OCI-LY1 (cell line): ENCODE measurements around the gene TBL3.

Experiments used
- CTCF ChIP-seq: fragments of 200-600 bp; sonication (generic), shearing (Covaris generic); IDR thresholded peaks from 2 replicates; pipeline ENCODE4 v1.5.1; 2017; ENCODE audit warnings: mild to moderate bottlenecking, antibody characterized with exemption, low read length, moderate library complexity, mixed read lengths
- EZH2 ChIP-seq: fragments of 200-600 bp; sonication (generic), shearing (Covaris generic); IDR thresholded peaks from 2 replicates; pipeline ENCODE4 v1.8.0; 2017; ENCODE audit warnings: borderline replicate concordance, mixed run types, mild to moderate bottlenecking, antibody characterized with exemption, low read length, moderate library complexity, mixed read lengths

DNA sequence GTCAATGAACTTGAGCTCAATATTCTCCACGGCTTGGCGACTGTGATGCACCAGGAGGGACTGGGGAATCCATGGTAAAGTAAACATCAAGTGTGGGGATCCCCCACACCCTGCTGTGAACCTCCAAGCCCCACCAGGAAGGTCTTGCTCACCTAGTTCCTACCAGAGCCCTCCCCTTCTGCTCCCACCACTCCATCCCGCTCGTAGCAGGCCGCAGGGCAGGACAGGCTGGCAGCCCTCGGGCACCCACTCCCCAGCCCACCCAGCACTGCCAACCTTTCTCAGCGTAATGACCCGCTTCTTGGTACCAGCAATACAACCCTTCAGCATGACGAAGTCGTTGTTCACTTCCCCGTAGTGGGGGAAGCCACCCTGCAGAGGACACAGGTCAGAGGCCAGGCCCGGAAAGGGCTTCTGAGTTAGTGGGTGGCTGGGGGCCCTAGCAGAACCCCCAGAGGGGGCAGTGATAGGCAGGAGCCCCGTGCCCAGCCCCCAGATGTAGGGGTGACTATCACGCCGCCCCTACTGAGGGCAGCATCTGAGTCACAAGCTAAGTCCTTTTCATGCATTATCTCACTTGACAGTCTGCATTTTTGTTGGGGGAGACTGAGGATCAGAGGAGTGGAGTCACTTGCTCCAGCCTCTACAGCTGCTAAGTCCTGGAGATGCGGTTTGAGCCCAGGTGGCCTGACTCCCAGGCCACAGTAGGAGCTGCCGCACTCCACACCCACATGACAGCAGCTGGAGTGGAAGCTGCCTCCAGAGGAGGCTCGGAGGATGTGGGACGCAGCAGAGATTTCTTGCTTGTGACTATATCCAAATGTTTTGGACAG is 26.1 kb upstream of the TBL3 start:
- TF ChIP-seq CTCF (no peak), EZH2 (no peak)
